Rectal smooth muscle tissue (tissue), 1 donor: ENCODE measurements around the gene ZFP36.

ENCODE experiments used
- H3K27ac ChIP-seq: one replicate; pipeline ENCODE4 v1.7.0; 2013; ENCODE audit warnings: low read depth, low read length, inconsistent platforms
- H3K27me3 ChIP-seq: one replicate; pipeline ENCODE4 v1.7.0; 2013; ENCODE audit warnings: low read length; ENCODE audit not compliant: control insufficient read depth, insufficient read depth
- H3K36me3 ChIP-seq: one replicate; pipeline ENCODE4 v1.7.0; 2013; ENCODE audit warnings: low read length; ENCODE audit not compliant: control insufficient read depth, insufficient read depth
- H3K4me1 ChIP-seq: one replicate; pipeline ENCODE4 v1.7.0; 2013; ENCODE audit warnings: low read length; ENCODE audit not compliant: control insufficient read depth, insufficient read depth
- H3K4me3 ChIP-seq: one replicate; pipeline ENCODE4 v1.7.0; 2013; ENCODE audit warnings: low read length
- H3K9ac ChIP-seq: one replicate; pipeline ENCODE4 v1.7.0; 2013; ENCODE audit warnings: low read length

ZFP36 gene

GRCh38 chr19:39403331-39404312 is 3.0 kb upstream of the ZFP36 start:
- Histone ChIP-seq H3K4me1 (peaks cover 13% of the 10 kb centered on the region), H3K4me3 (peak overlapping the region; percentile 74), H3K9ac (peak overlapping the region; percentile 91), H3K27me3 (no peaks in the 10 kb centered on the region), H3K27ac (peak overlapping the region; percentile 100), H3K36me3 (peaks cover 17% of the 10 kb centered on the region)

- peak overlapping the region; percentile 100 for H3K27ac ChIP-seq
- no peak overlapping the region for H3K9ac ChIP-seq
- no peak overlapping the region for H3K4me3 ChIP-seq
- peaks cover 22% of the 10 kb centered on the region for H3K36me3 ChIP-seq
- H3K4me1 ChIP-seq: peaks cover 12% of the 10 kb centered on the region
- H3K27me3 ChIP-seq: no peaks in the 10 kb centered on the region
Measured at GRCh38 chr19:39405261-39405957, 1.2 kb upstream of the ZFP36 start.

GRCh38 chr19:39405958-39406655 is 540 bp upstream of the ZFP36 start:
- peaks cover 22% of the 10 kb centered on the region for H3K36me3 ChIP-seq
- H3K4me3 ChIP-seq: peak overlapping the region; percentile 73
- H3K9ac ChIP-seq: peak overlapping the region; percentile 66
- no peaks in the 10 kb centered on the region for H3K27me3 ChIP-seq
- peak overlapping the region; percentile 100 for H3K27ac ChIP-seq
- H3K4me1 ChIP-seq: peaks cover 19% of the 10 kb centered on the region

- Histone ChIP-seq H3K4me1 (peaks cover 22% of the 10 kb centered on the region), H3K27me3 (no peaks in the 10 kb centered on the region), H3K9ac (peak overlapping the region; percentile 98), H3K36me3 (peaks cover 22% of the 10 kb centered on the region), H3K4me3 (peak overlapping the region; percentile 98), H3K27ac (peak overlapping the region; percentile 100)
Measured at GRCh38 chr19:39407410-39407659, 688 bp downstream of the ZFP36 start.

- Histone ChIP-seq H3K27me3 (no peaks in the 10 kb centered on the region), H3K4me1 (peaks cover 21% of the 10 kb centered on the region), H3K4me3 (peak overlapping the region; percentile 98), H3K9ac (peak overlapping the region; percentile 98), H3K27ac (peak overlapping the region; percentile 100), H3K36me3 (peaks cover 22% of the 10 kb centered on the region)
Measured at GRCh38 chr19:39407660-39408391, 1.2 kb downstream of the ZFP36 start.

- Histone ChIP-seq H3K27ac (peak overlapping the region; percentile 100), H3K4me1 (peaks cover 21% of the 10 kb centered on the region)
Measured at GRCh38 chr19:39408392-39409207, 2.0 kb downstream of the ZFP36 start.

GRCh38 chr19:39409208-39410016 is 2.8 kb downstream of the ZFP36 start:
- H3K4me1 ChIP-seq: peaks cover 24% of the 10 kb centered on the region

More at GRCh38 chr19:39408392-39409207, 2.0 kb downstream of the ZFP36 start:
- Histone ChIP-seq H3K36me3 (peaks cover 22% of the 10 kb centered on the region), H3K27me3 (no peaks in the 10 kb centered on the region), H3K4me3 (peak overlapping the region; percentile 98), H3K9ac (peak overlapping the region; percentile 98)

GRCh38 chr19:39410017-39410830 is 3.6 kb downstream of the ZFP36 start:
- peak overlapping the region; percentile 100 for H3K27ac ChIP-seq
- no peaks in the 10 kb centered on the region for H3K27me3 ChIP-seq
- peak overlapping the region; percentile 99 for H3K9ac ChIP-seq
- H3K36me3 ChIP-seq: peaks cover 22% of the 10 kb centered on the region
- peak overlapping the region; percentile 83 for H3K4me3 ChIP-seq
- H3K4me1 ChIP-seq: peaks cover 33% of the 10 kb centered on the region

More at GRCh38 chr19:39409208-39410016, 2.8 kb downstream of the ZFP36 start:
- H3K27ac ChIP-seq: peak overlapping the region; percentile 100
- H3K27me3 ChIP-seq: no peaks in the 10 kb centered on the region
- H3K9ac ChIP-seq: peak overlapping the region; percentile 99
- H3K4me3 ChIP-seq: peak overlapping the region; percentile 98
- peaks cover 22% of the 10 kb centered on the region for H3K36me3 ChIP-seq

- Histone ChIP-seq H3K4me1 (peaks cover 36% of the 10 kb centered on the region), H3K9ac (peak overlapping the region; percentile 99), H3K27ac (peak overlapping the region; percentile 100), H3K4me3 (peak overlapping the region; percentile 83), H3K36me3 (peaks cover 22% of the 10 kb centered on the region), H3K27me3 (no peaks in the 10 kb centered on the region)
Measured at GRCh38 chr19:39410831-39411080, 4.1 kb downstream of the ZFP36 start.

- Histone ChIP-seq H3K36me3 (peaks cover 22% of the 10 kb centered on the region), H3K4me1 (peaks cover 37% of the 10 kb centered on the region), H3K27ac (peak overlapping the region; percentile 100), H3K9ac (peak overlapping the region; percentile 99), H3K27me3 (no peaks in the 10 kb centered on the region), H3K4me3 (peak overlapping the region; percentile 83)
Measured at GRCh38 chr19:39411081-39411831, 4.6 kb downstream of the ZFP36 start.
